ENCODE measurements around the gene VPS11.

VPS11 gene

GRCh38 chr11:119126675-119127268 lies 59.2 kb downstream of the VPS11 start:
- DNase-seq, result no peak

- DNase-seq, result no peak
These were observed 63.0 kb downstream of the VPS11 start for GRCh38 chr11:119130662-119131061.

All from CD4-positive, alpha-beta T cell treated with Interleukin-4 for 4 hours (primary cell).